ENCODE results near the gene COLEC11.

The COLEC11 gene

DNA sequence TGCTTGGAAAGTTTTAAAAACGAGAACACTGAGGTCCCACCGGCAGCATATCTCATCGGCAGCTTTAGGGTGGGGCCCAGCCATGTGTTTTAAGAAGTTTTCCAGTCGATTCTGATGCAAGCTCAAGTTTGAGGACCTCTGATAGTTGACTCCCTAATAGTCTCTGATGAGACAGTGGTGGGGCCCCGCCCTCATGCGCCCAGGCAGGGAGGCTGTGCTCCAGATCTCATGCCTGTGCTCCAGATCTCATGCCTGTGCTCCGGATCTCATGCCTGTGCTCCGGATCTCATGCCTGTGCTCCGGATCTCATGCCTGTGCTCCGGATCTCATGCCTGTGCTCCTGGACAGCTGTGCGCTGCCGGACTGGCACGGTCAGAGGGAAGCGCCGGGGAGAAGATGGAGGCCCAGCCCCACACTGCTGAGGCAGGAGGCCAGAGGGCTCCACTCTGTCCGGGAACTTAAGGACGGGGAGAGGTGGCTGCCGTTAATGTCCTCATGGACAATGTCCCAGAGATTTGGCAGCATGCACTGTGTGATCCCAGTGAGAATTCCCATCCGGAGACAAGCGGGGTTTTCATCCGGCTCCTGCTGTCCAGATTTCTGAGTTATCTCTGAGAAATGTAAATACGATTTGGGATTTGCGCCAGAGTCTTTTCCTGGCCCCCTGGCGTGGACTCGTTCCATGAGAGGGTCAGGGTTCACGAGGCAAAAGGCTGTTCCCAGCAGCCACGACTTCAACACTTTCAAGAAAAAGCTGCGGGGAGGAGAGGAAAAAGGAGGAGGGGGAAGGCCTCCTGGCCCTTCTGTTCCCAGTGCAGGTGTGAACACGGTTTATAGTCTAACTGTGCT lies 9.4 kb upstream of the COLEC11 start:
- peak; percentile 77 for DNase-seq

DNA sequence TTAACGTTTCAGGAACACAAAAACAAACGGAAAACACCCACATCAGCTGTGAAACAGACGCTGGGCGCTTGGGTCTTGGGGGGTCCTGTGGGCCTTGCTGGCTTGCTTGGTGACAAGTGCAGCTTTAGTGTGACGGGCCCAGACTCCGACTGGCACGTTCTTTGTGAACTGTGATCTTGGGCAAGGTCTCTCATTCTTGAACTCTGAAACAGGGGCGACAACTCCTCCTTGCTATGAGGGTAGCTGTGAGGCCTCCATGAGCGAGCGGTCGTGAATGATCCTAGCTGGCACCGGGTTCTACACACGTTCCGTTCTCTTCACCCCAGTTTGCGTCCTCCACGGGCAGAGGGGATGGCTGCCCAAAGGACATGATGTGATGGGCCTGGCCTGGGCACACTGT lies 8.7 kb upstream of the COLEC11 start:
- no peak for DNase-seq

DNA sequence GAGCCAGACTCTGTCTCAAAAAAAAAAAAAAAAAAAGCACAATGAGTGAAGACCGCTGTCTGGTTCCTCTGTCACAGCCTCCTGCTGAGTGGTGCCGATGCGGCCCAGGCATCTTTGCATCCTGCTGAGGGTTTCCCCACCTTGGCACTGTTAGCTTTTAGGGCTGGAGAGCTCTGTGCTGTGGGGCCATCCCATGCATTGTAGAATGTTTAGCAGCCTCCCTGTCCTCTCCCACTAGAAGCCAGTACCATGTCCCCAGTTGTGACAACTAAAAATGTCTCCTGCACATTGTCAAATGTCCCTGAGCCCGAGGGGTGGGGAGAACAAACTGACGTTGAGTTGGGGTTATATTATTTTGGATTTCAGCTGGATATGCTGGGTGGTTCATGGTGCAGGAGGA lies 7.9 kb upstream of the COLEC11 start:
- DNase-seq, result no peak

DNA sequence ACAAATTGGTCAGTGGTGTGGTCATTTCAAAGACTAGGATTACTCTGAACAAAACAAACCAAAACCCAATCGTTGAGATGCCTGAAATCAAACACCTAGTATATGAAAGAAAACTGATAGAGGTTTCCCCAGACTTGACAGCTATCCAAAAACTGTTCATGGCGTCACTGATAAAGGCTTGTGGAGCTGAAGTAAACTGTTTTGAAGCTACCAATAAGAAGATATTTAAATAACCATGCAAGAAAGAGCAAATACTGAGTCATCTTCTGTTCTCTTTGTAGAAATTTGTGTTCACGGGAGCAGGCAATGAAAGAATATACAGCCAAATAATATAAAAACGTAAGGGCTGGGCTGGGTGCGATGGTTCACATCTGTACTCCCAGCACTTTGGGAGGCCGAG lies 7.5 kb upstream of the COLEC11 start:
- DNase-seq, result peak; percentile 95

DNA sequence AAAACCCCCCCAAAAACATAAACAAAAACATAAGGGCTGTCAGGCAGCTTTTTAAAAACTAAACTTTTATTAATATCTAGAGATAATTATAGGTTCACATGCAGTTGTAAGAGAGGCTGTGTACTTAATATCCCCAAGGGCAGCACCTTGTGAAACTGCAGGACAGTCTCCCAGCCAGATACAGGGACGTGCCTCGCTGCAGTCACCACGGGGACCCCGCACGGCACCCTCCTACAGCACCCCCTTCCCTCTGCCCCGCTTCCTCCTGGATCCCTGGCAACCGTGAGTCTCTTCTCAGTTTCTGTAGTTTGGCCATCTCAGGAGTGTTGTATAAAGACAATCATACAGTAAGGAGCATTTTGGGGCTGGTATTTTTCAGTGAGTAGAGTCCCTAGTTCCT lies 6.8 kb upstream of the COLEC11 start:
- no peak for DNase-seq

DNA sequence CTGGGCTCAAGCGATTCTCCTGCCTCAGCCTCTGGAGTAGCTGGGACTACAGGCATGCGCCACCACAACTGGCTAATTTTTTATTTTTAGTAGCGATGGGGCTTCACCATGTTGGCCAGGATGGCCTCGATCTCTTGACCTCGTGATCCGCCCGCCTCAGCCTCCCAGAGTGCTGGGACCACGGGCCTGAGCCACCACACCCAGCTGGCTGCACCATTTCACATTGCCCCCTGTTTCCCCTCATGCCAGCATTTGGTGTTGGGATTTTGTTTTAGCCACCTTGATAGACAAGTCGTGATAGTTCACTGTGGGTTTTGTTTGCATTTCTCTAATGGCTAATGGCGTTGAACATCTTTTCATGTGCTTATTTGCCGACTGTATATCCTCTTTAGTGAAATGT lies 5.8 kb upstream of the COLEC11 start:
- no peak for DNase-seq

DNA sequence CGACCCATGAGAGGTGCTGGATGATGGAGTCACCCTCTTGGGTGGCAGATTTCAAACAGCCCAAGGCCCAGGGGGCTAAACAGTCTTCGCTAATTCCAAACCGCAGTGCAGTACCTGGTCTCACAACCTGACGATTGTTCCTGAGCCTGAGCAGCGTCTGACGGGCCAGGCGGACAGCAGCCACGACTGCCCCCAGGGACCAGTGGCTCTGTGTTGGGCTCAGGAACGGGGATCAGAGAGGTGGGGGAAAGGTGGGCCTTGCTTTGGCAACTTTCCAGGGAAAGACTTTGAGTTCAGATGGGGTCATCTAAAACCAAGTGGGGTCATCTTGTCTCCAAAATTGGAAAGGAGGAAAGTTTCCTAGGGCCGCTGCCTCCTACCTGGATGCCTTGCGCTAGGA lies 492 bp downstream of the COLEC11 start:
- DNase-seq, result no peak

DNA sequence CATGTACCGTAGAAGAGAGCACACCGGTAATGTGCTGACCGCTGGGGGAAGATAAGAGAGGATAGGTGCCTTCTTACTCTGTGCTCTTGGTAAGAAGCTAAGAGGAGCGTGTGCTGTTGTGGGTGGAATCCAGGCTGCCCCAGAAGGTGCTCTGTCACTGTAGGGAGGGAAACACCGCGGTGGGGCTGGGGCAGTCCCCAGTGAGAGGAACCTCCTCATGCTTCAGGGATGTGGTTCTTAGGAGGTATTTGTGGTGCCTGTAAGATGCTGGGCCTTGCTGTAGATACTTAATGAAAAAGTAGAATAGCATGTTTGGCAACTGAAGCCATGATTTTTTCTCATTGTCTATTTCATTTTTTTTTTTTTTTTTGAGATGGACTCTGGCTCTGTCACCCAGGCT lies 1.1 kb downstream of the COLEC11 start:
- no peak for DNase-seq

DNA sequence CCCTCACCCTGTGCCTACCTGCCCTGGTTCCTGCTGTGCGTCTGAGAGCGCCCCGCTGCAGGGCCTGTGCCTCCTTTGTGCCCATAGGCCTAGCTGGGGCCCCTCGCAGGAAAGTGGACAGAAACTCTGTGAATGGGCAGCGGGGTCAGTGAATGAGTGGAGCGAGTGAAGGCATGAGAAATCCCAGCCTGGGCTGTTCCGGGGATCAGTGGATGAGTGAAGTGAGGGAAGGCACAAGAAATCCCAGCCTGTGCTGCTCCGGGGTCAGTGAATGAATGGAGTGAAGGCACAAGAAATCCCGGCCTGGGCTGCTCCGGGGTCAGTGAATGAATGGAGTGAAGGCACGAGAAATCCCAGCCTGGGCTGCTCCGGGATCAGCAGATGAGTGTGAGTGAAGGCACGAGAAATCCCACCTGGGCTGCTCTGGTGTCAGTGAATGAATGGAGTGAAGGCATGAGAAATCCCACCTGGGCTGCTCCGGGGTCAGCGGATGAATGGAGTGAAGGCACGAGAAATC lies 2.0 kb downstream of the COLEC11 start:
- no peak for DNase-seq

DNA sequence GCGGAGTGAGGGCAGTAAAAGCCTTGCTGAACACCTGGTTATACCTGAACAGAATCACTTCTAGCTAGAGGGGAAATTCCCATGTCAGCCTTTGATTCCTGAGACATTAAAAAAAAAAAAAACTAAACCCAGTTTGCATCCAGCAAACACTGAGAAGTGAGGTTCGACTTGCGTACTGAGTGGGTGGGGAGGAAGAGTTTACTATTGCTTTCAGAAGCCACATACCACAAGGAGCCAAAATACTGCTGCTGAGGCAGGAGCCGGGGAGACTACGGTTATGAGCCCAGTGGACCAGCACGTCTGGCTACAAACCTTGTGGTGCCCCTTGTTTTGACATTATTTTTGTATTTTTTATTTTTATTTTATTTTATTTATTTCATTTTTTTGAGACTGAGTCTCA lies 2.7 kb downstream of the COLEC11 start:
- no peak for DNase-seq

DNA sequence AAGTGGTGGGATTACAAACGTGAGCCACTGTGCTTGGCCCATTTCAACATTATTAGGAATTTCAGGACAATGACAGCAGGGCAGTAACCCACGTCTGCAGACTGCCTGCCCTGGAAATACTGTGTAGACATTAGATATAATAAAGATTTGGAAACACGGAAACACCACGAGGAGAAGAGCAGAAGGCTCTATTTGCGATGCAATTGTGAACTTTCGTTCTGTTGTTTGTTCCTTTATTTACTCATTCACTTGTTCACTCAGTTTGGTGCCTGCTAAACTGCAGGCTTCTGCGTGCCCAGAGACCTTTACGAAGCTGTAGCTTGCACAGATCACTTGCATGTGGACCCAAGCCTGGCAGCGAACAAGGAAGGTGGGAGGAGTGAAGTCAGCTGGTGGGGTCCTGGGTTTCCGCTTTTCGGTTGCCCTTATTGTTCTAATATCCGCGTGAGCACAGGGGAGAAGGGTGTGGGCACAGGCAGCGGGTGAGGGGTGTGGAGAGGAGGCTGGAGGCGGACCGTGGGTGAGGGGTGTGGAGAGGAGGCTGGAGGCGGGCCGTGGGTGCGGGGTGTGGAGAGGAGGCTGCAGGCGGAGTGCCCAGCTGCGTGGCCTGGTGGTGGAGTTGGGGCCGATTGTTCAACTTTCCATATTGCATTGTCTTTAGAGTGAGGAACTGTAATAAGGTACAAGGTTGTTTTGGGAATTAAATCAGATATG lies 3.4 kb downstream of the COLEC11 start:
- DNase-seq, result no peak

DNA sequence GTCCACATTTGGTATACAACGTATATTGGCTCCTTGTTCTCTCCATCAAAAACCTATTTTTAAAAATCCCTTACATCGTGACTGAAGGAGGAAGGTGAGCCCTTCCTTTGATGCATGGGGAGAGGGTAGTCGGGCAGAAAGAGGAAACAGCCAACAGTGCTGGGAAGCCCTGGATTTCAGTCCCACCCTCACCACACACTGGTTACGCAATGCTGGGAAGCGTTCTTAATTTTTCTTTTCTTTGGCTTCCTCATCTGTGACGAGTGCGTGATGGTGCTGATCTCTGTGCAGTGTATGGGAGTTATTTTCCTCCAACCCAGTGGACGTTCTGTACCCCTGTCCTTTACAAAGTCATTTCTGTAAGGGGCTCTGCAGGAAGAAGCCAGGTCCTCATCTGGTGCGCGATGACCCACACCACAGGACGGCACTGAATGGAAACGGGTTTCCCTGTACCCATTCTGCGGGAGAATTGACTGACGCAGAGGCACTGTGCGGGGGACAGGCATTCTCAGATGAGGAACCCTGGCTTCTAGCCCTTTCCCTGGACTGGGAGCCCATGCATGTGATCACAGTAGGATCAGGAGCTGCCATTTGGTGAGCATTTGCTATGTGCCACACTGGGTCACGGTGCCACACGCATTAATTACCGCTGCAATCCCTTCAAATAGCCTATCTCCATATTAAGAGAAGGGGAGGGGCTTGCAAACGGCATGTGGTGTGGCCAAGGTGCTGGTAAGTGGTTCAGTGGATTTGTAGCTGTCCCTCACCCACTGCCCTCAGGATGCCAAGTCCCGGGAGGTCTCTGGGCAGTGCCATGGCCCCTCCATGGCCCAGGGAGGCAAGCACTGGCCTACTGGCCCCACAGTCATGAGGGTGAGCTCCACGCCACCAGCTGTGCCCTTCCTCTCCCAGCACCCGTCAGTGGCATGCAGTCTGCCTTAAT lies 4.3 kb downstream of the COLEC11 start:
- no peak for DNase-seq

DNA sequence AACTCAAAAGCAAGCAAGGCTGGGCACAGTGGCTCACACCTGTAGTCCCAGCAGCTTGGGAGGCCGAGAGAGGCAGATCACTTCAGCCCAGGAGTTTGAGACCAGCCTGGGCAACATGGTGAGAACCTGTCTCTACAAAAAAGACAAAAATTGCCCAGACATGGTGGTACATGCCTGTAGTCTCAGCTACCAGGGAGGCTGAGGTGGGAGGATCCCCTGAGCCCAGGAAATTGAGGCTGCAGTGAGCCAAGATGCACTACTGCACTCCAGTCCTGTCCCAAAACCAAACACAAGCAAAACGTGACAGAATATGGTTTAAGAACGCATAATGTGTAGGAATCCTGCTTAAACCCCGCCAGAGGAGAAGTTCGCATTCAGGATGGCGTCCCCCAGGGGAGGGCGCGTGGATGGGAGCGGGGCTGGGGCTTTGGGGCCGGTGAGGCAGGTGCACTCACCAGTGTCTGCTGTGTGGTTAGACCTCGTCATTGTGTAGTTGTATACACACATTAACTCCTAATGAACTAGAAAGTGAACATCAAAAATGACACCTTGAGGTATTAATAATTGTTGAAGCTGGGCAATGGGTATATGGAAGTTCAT lies 5.4 kb downstream of the COLEC11 start:
- no peak for DNase-seq

DNA sequence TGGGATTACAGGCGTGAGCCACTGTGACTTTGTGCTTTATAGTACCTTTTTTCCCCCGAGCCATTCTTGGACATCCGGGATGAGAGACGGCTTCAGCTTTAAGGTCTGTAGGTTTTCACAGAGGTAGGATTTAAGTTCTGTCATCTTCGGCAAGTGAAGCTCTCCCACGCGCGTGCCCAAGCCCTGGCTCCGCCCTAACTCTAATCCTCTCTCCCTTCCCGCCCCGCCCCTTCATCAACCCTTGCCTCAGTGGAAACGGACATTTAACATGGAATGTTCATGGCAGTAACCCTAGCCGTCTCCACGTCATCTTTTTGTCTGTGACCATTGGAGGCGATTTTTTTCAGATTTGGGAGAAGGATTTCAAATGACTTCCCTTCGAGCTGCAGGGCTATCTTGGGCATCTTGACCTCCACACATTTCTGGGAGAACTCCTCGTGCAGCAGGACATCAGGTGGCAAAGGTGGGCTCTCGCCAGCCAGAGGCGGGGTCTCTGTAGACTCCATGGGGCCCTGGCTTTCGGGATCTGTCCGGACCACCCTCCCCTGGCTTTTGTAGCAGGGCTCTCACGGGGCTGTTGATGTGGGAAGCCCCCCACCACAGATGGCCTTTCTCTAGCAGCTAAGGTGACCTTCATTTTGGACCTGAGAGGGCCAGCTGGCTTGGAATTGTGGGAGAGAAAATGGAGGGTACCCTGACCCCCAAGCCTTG lies 6.8 kb downstream of the COLEC11 start:
- DNase-seq, result no peak

DNA sequence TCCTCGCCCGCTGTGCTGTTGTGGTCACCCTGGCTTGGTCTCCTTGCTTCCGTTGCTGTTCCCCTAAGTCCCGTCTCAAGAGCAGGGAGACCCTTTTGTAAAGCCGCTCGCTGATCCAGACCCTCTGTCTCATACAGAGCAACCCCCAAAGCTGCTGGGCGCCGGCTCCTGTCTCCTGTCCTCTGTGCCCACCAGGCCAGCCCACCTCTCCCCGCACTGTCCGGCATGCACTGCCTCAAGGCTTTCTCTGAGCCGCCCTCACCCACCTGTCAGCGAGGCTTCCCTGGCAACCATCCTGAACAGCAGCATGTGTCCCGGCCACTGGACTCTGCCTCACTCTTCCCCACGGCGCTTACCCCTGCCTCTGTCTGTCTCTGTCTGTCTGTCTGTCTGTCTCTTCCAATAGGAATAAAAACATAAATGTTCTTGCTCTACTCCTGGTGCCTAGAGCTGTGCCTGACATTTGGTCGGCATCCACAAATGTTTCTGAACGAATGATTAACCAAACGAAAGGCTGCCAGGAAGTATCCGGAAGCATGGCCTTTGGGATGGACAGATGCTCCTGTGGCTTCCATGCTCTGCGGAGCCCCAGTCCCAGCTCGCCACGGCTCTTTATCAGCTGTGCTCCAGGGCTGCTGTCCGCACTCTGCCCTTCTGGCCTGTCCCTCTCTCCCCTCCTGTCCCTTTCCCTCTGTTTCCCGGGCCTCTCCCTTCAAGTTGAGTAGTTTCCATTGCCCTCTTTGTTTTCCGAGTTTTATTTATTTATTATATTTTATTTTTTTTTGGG lies 7.8 kb downstream of the COLEC11 start:
- no peak for DNase-seq

DNA sequence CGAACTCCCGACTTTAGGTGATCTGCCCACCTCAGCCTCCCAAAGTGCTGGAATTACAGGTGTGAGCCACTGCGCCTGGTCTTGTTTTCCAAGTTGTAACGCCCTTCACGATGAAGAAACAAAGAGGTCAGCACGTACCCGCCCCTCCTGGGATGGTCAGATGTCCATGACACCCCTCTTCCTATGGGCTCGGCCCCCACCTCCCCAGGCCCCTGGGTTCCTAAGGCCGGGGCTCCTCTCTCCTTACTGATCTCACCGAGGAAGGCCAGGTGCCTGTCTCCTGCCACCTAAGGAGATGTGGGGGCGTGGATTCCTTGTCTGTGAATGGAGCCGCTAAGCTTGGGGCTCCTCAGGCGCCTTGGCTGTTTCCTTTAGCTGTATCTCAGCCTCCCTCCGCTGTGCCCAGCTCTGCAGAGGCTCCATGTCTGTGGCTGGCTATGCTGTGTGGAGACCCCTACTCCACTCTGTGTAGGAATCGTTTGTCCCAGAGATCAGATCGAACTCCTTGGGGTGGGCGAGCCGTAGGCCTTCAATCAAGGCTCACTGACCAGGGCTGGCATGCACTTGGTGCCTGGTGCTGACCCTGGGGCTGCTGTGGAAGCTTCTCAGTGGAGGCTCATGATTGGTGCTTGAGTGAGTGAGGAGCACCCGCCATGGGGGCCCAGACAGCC lies 8.8 kb downstream of the COLEC11 start:
- DNase-seq, result no peak

DNA sequence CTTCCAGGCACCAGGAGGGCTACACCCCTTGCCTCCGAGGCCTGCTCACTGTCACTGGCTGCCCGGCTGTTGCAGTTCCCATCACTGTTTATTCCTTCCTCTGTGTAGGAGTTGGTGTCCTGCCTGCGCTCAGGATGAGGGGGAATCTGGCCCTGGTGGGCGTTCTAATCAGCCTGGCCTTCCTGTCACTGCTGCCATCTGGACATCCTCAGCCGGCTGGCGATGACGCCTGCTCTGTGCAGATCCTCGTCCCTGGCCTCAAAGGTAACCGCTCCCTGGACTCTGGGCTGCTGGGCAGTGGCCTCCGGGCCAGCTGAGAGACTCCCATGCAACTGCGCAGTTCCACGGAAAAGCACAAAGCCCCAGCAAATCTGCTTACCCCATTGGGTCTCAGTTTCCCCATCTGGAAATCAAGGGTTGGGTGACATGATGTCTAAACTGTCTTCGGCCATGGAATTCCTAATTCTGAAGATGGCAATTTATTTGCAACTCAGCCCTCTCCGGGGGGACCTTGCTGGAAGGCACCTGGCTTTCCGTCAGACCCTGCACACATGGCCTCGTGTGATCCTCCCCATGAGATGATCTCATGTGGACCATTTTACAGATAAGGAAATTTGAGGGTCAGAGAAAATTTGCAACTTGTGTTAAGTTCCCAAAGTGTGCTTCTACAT lies 9.4 kb downstream of the COLEC11 start:
- DNase-seq, result no peak

DNA sequence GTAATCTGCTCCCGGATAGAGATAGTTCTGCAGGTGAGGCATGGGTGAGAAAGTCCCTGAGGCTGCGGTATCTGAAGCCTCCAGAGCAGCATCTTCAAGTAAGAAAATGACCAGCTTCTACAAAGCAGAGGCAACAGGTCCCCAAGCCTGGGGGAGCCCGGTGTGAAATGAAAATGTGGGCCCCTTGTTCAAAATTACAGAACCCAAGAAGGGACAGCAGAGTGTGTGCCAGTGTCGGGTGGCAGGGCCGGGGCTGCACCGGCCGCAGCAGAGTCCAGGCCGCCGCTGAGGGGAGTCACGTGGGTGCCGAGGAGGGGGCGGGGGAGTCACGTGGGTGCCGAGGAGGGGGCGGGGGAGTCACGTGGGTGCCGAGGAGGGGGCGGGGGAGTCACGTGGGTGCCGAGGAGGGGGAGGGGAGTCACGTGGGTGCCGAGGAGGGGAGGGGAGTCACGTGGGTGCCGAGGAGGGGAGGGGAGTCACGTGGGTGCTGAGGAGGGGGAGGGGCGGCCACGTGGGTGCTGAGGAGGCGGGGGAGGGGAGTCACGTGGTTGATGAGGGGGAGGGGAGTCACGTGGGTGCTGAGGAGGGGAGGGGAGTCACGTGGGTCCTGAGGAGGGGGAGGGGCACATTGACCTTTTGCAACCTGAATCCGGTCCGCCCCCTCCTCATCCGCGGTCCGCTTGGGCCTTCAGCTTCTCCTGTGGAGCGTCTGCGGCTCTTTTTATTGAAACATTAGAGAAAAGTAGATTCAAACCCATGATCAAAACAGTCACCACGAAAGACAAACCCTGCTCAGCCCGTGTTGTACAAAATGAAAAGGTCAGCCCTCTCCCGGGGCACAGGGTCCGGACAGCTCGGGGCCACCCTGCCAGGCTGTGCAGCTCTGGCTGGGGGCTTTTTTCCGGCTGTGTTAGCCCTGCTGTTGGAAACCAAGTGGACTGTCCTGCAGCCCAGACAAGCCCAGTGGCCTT lies 10.4 kb downstream of the COLEC11 start:
- no peak for DNase-seq

DNA sequence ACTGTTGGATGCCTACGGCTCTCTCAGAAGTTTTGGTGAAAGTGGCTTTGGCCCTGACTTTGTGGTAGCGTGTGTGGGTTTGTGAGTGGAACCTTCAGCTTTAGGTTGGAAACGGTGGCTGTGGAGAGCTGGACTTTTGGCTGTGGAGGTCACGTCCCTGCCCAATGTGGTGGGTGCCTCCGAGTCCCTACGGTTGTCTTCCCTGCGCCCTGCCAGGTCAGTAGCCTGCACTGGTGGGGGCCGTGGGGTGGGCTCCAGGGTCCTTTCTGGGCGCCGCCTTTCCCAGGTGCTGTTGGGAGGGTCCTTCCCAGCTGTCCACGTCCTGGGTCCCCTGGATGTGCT lies 11.1 kb downstream of the COLEC11 start:
- no peak for DNase-seq
